ENCODE data around the gene USP43.
"Not testable (repeated sequence)": the region's sequence is repeated elsewhere in the genome, so short reads cannot be mapped to it uniquely, and the experiment has no call there.

Gene USP43

GRCh38 chr17:9658593-9659211 is 13.4 kb downstream of the USP43 start:
- no peak for DNase-seq
- intact Hi-C loops (cut with DNase I) = no loop called here

GRCh38 chr17:9661027-9661426 is 15.7 kb downstream of the USP43 start:
- intact Hi-C loops (cut with DNase I) = no loop called here

DNA sequence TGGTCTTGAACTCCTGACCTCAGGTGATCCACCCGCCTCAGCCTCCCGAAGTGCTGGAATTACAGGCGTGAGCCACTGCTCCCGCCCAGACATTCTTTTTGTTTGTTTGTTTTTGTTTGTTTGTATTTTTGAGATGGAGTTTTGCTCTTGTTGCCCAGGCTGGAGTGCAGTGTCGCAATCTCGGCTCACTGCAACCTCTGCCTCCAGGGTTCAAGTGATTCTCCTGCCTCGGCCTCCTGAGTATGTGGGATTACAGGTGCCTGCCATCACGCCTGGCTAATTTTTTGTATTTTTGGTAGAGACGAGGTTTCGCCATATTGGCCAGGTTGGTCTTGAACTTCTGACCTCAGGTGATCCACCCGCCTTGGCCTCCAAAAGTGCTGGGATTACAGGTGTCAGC is 18.2 kb downstream of the USP43 start:
- DNase-seq; intact Hi-C loops (cut with DNase I): not testable (repeated sequence)

More at GRCh38 chr17:9661027-9661426, 15.7 kb downstream of the USP43 start:
- no peak for DNase-seq

- intact Hi-C loops (cut with DNase I) = no loop called here
- no peak for DNase-seq
Observed at GRCh38 chr17:9666461-9667050, 21.2 kb downstream of the USP43 start.

GRCh38 chr17:9668517-9668916 is 23.2 kb downstream of the USP43 start:
- no peak for DNase-seq
- intact Hi-C loops (cut with DNase I) = no loop called here

DNA sequence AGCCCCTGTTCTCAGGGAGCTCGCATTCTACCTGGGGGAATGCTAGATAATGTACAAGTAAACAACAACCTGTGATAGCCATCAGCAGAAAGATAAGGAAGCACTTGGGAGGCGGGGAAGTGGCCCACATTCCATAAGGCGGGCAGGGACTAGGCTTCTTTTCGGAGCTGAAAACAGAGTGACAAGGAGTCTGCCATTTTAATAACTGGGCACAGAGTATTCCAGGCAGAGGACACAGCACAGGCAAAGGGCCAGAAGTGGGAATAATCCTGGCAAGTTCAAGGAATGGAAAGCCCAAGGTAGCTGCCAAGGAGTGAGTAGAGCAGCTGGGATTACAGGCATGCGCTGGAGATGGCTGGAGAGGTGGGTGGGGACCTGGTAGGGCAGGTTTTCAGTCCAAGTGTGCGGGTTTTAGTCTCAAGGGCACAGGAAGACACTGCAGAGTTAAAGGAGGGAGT is 24.3 kb downstream of the USP43 start:
- DNase-seq = no peak
- intact Hi-C loops (cut with DNase I) = no loop called here

- intact Hi-C loops (cut with DNase I) = no loop called here
- no peak for DNase-seq
Observed at GRCh38 chr17:9670596-9670995, 25.3 kb downstream of the USP43 start.

DNA sequence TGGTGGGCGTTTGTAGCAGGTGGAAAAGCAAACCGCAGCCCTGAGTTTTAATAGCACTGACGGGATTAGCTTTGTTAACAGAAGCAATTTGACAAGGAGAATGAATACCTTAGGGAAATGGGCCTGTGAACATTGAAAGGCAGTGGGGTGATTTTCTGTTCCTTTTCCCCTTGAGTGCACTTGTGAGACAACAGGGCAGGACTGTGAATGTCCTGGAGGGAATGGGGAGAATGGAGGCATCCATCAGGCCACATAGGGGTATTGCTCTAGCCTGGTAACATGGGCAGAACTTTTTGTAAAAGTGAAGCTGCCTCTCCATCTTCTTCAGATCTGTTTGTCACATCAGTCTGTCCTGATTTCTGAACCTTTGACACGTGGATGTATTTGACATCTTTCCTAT is 26.2 kb downstream of the USP43 start:
- DNase-seq = no peak
- intact Hi-C loops (cut with DNase I) = no loop called here

DNA sequence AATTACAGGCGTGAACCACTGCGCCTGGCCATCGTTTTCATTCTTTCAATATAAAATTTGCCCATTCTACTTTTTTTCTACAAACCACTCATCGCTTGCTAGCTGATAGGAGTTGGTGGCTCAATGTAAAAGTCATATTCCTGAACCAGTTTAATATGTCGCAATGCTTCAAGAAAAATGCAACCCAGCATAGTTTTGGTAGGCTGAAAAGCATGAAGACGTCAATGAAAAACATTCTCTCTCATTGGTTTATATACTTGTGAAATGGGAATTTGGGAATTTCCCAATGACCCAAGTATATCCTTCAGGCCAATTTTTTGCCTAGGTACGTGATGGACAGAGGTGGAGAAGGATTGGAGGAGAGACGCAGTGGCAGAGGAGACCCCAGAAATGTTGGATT is 26.9 kb downstream of the USP43 start:
- DNase-seq = no peak
- intact Hi-C loops (cut with DNase I) = no loop called here

DNA sequence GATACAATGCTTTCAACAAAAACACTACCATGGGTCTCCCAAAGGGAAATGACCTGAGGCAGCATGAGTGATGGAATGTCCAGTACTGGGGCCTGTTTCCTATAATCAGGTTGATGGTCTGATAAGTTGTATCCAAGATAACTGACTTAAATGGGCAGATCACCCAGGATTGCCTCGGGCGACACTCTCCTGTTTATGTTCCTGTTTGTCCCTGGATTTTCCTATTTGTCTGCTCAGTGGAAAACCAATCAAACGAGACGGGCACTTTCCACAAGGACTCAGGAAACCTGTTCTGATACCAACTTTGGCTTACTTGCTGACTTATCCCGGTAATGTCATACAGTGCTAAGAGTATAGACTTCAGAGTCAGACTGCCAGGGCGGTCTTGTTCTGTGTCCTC is 27.4 kb downstream of the USP43 start:
- intact Hi-C loops (cut with DNase I) = no loop called here
- DNase-seq = no peak

DNA sequence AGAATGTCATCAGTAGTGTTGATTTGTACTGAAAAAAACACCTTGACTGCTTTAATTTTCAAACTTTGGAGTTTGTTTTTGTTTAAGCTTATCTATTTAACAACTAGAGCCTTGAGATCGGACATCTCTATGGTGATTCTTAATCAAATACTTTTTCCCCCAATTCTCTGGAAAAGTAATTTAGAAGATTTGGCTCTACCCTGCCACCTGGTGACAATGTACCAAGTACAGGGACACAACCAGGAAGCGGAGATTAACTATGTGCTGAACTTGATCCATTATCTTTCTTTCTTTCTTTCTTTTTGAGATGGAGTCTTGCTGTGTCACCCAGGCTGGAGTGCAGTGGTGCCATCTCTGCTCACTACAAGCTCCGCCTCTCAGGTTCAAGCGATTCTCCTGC is 30.8 kb downstream of the USP43 start:
- DNase-seq = no peak
- intact Hi-C loops (cut with DNase I) = no loop called here

GRCh38 chr17:9676820-9677310 is 31.5 kb downstream of the USP43 start:
- no peak for DNase-seq
- intact Hi-C loops (cut with DNase I) = no loop called here

DNA sequence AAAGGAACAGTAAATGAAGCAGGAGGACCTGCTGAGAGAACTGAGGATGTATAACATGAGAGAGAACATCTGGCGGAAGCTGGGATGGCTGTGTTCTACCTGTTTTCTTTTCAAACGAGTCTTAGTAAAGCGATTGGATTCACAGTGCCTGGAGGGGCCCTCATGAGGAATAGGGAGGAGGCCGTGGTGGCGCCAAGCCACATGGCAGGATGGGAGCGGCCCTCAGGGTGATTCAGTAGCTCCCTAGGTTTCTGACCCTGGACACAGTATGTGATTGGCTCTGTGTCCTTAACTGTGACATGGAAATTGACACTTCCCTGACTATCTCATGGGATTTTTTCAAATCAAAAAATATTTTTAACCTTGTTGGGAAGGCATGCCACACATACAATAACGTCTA is 32.1 kb downstream of the USP43 start:
- intact Hi-C loops (cut with DNase I) = no loop called here

DNA sequence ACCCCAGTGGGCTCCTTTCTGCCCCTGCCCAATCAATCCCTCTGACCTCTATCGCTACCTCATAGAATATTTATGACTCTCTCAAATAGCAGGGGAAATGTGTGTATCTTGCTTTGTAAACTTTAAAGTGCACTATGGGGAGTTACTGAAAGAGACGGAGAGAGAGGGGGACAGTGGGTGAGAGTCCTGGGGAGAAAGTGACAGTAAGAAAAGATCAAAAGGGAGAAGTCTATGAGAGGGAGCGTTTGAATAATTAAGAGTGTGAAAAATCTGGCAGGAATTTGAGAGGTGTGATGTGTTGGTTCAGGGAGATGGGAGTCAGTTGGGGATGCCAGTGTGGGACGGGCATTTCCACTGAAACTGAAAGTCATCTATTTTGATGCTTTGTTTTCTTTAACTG is 32.6 kb downstream of the USP43 start:
- no peak for DNase-seq
- intact Hi-C loops (cut with DNase I) = no loop called here

More for the DNA sequence above, 32.1 kb downstream of the USP43 start:
- no peak for DNase-seq

DNA sequence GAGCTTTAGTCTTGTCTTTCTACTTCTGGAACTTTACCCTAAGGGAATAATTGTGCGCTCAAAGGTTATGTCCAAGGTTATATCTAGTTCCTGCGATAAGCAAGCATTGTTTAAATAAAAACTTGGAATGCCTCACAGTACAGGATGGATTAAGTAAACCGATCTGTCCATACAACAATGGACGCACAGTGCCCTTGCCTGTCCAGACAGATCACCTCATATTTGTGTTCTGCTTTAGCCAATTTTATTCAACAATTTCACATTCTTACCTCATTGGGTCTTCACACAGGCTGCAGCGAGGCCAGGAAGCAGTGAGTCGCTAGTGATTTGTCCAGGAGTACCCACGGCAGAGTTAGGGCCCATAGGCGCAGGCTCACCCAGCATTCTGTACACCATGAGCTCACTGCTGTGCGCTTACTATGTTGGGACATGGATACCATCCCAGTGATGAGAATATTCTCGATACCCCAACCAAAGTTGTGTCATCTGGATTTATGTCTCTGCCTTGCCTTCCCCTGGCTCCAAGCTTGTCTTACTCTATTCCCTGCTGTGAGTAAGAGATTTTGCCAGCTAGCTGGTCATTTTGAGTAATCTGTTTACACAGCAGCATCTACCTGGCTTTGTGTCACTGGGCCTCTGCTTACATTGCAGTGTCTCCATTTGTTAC is 39.8 kb downstream of the USP43 start:
- no peak for DNase-seq
- intact Hi-C loops (cut with DNase I) = no loop called here

- intact Hi-C loops (cut with DNase I) = no loop called here
Observed at GRCh38 chr17:9693755-9694154, 48.4 kb downstream of the USP43 start.

GRCh38 chr17:9696279-9697044 is 51.1 kb downstream of the USP43 start:
- intact Hi-C loops (cut with DNase I) = no loop called here
- DNase-seq = no peak

More at GRCh38 chr17:9693755-9694154, 48.4 kb downstream of the USP43 start:
- DNase-seq = no peak

GRCh38 chr17:9700136-9700535 is 54.8 kb downstream of the USP43 start:
- intact Hi-C loops (cut with DNase I) = no loop called here
- no peak for DNase-seq

DNA sequence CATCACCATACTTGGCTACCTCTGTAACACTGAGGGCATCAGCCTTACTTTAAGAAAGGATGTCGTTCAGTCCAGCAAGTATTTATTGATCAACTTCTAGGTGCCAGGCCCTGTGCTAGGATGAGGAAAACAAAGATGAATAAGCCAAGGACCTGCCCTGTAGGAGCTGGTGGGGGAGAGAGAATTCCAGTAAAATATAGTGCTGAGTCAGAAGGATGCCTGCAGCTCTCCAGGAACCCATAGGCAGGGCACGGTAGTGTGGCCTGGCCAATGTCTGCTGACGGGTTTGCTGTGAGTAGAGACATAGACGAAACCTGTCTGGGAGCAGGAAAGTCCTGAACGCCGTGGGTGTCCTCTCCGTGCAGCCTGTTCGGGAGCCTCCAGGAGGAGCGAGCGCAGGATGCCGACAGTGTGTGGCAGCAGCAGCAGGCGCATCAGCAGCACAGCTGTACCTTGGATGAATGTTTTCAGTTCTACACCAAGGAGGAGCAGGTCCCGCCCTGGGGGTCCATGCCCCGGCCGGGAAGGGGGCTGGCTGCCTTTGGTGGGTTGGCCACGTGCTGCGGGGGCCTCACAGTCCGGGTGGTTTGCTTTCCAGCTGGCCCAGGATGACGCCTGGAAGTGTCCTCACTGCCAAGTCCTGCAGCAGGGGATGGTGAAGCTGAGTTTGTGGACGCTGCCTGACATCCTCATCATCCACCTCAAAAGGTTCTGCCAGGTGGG is 55.6 kb downstream of the USP43 start:
- DNase-seq = no peak
- intact Hi-C loops (cut with DNase I) = no loop called here

All from head of caudate nucleus (tissue), 42 donors.